ENCODE measurements around the gene HDAC10. TPM values are rescaled to one million over a fixed set of nuclear protein-coding genes. Genes with fewer than 3 reads are reported as not detected.

The HDAC10 gene
- total and polyA plus RNA-seq, 10 of the 15 experiments (the other 5 are each of a cell fraction or from before 2014, with no cell fraction given): 0.26 to 48.6 (median 5.0) TPM

GRCh38 chr22:50251477-50252081 is 514 bp upstream of the HDAC10 start:
- in situ Hi-C loops (cut with MboI) (loop anchor here (10.0 kb wide), 2 partner anchors 243 to 363 kb away; no protein-coding TSS in a partner anchor), intact Hi-C loops (cut with micrococcal nuclease; ENCODE audit: unreplicated experiment) (loop anchor here (1.0 to 5.0 kb wide), 3 partner anchors 91 to 441 kb away; no protein-coding TSS in a partner anchor)
- ChIA-PET CTCF (interaction anchor here (0.6 to 3.0 kb wide), 16 partner anchors 9 to 451 kb away, joined by 3 to 20 read pairs (median 5); partner anchors contain the start of genes MAPK12 and SYCE3), POLR2A (interaction anchor here (0.6 to 2.7 kb wide), 10 partner anchors 8 to 370 kb away, joined by 3 to 15 read pairs (median 3); partner anchors contain the start of genes LMF2, MAPK12 and NCAPH2), SMC1A (ENCODE audit: uncharacterized antibody, unreplicated experiment) (interaction anchor here (0.9 to 1.9 kb wide), 9 partner anchors 9 to 274 kb away, joined by 3 to 6 read pairs (median 4); partner anchors contain the start of genes DENND6B and SCO2), RAD21 (ENCODE audit: unreplicated experiment) (interaction anchor here (0.7 to 3.3 kb wide), 11 partner anchors 10 to 369 kb away, joined by 3 to 26 read pairs (median 4); partner anchors contain the start of genes LMF2, MAPK12 and NCAPH2)
- FAIRE-seq (no peak), ATAC-seq (no peak), DNase-seq (ENCODE audit: low read depth, low spot score) (no peak)
- peaks cover 2 to 5% of the 10 kb centered on the region in 2 experiments; a peak in 3 of 4 replicates for H3K36me3 ChIP-seq (ENCODE audit: control insufficient read depth in 2 of 2, insufficient read depth in 2 of 2, low read length in 1 of 2)
- H2AFZ ChIP-seq (ENCODE audit: control insufficient read depth, low read depth, low read length): peak overlapping the region; percentile 38
- H3K9me3 ChIP-seq (replicated peaks; ENCODE audit: control insufficient read depth, insufficient read depth, low read length): no peaks in the 10 kb centered on the region
- peak overlapping the region; percentile 40; the same call in 1 of the 2 replicates for H3K9ac ChIP-seq (ENCODE audit: control insufficient read depth, insufficient read depth, low read length)
- H3K4me2 ChIP-seq (ENCODE audit: control insufficient read depth, insufficient read depth): peak overlapping the region; percentile 98
- no TSS peak for BruUV-seq (replicated peaks)
- peak overlapping the region; percentile 41; the same call in 1 of the 2 replicates for H3K4me3 ChIP-seq
- peaks cover 9% of the 10 kb centered on the region for H3K79me2 ChIP-seq (ENCODE audit: control insufficient read depth, insufficient read depth, low read length)
- TF ChIP-seq NFYA (IDR thresholded peaks at IDR 0.05; ENCODE audit: borderline replicate concordance, low read depth, low read length): no peak
- TF ChIP-seq CREM (IDR thresholded peaks at IDR 0.05; ENCODE audit: low read depth): no peak
- no peak for TF ChIP-seq NFIC (IDR thresholded peaks at IDR 0.05; ENCODE audit: low read depth, low read length)
- no peak for TF ChIP-seq BACH1 (IDR thresholded peaks at IDR 0.05; ENCODE audit: borderline replicate concordance)
- no peak for TF ChIP-seq IKZF2 (IDR thresholded peaks at IDR 0.05)
- TF ChIP-seq NFYB (IDR thresholded peaks at IDR 0.05; ENCODE audit: insufficient read depth, low read depth, low read length): no peak
- 0 out of 2 replicates have a peak, but pooled peaks have one; percentile 2 for TF ChIP-seq NR2C1 (IDR thresholded peaks at IDR 0.05)
- H3K27ac ChIP-seq (ENCODE audit: control insufficient read depth, insufficient read depth): no peak overlapping the region
- WGBS (ENCODE audit: insufficient coverage, insufficient replicate concordance, low lambda C conversion rate, missing lambda C conversion rate): 16% methylated on average over 26 of the region's 36 CpGs
- H3K4me1 ChIP-seq (ENCODE audit: control insufficient read depth, insufficient read depth, low read length): peaks cover 22% of the 10 kb centered on the region
- no peaks in the 10 kb centered on the region for H4K20me1 ChIP-seq (ENCODE audit: control insufficient read depth, insufficient read depth)
- no peaks in the 10 kb centered on the region for H3K27me3 ChIP-seq (replicated peaks in 1 of 2; ENCODE audit: control insufficient read depth in 2 of 2, insufficient read depth in 2 of 2, low read length in 1 of 2)

Data from GM12878 (cell line).